HG03575 (cell line): ENCODE data around the gene ASIC5.
"Not testable (repeated sequence)": the region's sequence is repeated elsewhere in the genome, so short reads cannot be mapped to it uniquely, and the experiment has no call there.

Experiments
- ATAC-seq: cut with Tn5 transposase; IDR thresholded peaks from one replicate; pipeline ENCODE4 v1.9.1; 2021; ENCODE audit not compliant: unreplicated experiment, insufficient number of reproducible peaks, low FRiP score; ENCODE audit errors: extremely low read depth

The ASIC5 gene, protein sequence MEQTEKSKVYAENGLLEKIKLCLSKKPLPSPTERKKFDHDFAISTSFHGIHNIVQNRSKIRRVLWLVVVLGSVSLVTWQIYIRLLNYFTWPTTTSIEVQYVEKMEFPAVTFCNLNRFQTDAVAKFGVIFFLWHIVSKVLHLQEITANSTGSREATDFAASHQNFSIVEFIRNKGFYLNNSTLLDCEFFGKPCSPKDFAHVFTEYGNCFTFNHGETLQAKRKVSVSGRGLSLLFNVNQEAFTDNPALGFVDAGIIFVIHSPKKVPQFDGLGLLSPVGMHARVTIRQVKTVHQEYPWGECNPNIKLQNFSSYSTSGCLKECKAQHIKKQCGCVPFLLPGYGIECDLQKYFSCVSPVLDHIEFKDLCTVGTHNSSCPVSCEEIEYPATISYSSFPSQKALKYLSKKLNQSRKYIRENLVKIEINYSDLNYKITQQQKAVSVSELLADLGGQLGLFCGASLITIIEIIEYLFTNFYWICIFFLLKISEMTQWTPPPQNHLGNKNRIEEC

DNA sequence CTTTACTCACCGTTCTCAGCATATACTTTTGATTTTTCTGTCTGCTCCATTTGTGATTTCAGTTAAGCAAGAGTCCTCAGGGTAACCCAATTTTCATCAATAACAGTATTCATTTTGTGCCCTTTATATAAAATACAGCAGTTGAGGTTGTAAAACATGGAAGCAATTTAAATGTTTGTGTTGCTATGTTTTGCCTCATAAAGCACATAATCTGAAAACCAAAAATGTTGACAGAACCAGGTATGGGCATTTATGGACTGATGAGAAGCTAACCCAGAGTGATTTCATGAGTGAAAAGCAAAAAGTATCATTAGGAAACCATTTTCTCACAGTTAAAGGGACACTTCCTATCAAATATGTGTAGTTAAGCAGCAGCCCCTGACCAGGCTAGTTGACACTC lies at the start of gene ASIC5:
Gene ASIC5, minus strand, starts transcription at position 101 of the 400 bp plus-strand sequence. Its CDS starts 51 bp downstream, at position 50.
- no peak for ATAC-seq

DNA sequence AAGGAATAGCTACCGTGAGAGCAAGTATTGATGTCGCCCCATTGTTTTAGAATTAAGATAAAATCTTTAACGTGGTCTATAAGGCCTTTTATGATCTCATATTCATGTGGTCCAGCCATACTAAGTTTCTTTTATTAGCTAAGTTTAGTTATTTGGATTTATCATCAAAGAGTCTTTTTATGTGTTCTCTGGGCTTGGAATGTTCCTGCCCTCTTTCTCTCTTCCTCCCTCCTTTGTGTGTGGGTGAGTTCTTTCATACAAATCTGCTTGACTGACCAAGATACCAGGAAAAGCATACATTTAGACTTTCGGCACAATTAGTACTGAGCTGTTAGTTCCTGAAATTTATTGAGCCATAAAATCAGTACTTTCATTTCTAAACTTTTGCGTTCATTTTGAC lies 48.7 kb upstream of the ASIC5 start:
- ATAC-seq = no peak

DNA sequence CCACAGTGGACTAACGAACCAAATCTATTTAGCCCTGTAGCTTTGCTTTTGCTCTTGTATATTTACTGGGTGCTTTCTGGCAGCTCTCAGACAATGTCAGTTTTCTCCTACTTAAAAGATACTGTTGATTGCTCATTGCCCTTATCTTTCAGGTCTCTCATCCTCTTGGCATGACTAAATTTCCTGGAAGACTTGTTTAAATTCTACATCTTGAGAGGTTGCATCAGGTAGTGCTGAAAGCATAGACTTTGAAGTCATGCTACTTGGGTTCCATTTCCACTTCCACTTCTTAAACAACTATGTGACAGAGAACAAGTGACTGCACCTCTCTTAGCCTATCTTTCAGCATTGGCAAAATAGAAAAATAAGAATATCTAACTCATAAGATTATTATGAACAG lies 45.8 kb upstream of the ASIC5 start:
- ATAC-seq = no peak

DNA sequence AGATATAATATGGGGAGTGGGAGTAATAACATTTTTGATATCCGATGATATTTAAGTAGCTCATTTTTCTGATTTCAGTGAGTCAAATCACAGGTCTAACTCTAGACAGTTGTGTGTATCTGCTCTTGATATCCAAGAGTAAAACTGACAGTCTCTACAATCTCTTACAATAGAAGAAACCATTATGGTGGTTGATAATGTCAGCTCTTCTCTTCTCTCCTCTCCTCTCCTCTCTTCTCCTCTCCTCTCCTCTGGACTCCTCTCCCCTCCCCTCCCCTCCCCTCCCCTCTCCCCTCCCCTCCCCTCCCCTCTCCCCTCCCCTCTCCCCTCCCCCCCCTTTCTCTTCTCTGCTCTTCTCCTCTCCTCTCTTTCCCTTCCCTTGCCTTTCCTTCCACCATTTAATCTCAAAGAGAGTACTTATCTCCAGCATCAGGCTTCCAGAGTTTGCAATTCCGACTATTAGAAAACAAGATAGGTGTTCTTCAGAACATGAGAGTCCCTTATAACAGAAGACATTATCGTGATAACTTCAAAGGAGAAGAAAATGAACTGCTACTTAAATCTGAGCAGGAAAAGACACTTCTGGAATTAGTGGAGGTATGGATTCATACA lies 43.6 kb upstream of the ASIC5 start:
- ATAC-seq = no peak

DNA sequence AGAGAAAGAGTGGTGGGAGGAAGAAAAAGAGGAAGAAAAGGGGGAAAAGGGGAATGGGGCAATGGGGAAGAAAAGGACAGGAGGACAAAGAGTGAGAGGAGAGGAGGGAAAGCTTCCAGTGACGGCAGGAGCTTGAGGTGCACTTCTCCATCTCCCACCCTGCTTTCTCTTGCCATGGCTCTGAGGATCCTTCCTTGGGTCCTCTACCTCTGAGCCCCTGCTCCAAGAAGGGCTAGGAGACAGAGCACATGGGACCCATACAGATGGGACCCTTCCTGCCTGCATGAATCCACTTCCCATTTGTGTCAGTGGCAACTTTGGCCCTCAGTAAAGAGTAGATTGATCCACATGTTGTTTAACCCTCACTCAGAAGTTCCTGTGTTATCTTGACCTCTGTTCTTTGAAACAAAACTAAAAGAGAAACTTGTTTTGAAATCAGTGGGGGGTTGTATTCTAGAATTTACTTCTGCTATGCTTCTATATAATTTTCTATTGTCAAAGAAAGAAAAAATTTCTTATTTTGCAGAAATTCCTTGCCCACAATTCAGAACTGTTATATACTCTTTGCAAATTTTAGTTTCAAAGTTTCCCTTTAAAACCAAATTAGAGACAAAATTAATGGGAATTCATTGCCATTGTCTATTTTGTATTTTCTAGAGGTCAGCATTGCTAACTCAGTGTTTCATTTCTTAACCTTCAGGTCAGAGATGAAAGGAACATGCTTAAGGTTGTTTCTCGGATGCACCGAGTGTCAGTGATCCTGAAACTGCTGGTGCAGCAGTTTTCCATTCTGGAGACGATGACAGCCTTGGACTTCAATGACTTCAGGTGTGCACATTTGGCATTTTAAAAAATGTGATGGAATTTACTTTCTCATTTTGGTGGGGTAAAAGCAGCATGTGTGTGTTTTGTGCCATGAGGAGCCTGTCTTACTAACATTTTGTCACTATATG lies 42.4 kb upstream of the ASIC5 start:
- ATAC-seq = no peak

DNA sequence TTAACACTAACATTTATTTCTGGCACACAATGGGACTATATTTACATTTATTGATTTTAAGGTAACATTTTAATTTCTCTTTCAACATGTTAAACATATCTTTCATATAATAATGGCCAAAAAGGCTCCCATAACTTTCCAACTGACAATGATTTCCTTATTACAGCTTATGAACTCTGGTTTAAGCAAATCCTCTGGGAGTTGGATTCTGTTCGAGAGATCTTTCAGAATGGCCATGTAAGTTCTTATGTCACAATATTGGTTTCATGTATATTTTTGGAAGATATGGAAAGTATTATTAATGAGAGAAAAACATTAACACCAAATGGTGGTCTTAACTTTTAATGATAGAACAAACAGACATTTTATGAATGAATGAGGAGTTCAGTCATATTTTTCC lies 41.5 kb upstream of the ASIC5 start:
- no peak for ATAC-seq

DNA sequence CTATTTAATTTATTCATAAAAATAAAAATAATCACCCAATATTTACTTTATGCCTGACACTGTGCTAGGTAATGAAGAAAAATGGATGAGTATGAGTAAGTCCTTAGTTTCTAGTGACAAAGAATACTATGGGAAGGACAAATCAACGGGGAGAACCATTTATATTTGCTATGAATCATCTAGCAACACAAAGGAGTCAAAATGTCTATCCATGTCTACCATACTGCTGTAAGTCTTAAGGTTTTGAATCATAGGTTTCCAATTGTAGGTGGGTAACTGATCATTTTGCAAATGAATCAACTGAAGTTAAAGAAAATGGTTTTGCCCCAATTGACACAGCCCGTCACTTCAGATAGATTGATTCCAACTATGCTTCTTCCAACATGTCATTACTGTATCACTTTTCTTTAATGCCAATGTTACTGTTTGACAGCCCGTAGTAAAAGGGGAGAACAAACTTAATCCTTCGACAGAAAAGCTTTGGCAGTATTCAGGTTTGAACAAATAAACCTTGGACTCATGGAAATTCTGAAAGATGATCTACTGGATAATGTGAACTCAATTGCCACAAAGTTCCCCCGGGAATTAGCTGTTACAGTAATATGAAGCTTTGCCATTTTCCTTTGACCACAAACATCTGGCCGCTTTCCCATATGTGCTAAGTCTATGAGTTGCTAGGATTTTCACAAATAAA lies 40.6 kb upstream of the ASIC5 start:
- no peak for ATAC-seq

DNA sequence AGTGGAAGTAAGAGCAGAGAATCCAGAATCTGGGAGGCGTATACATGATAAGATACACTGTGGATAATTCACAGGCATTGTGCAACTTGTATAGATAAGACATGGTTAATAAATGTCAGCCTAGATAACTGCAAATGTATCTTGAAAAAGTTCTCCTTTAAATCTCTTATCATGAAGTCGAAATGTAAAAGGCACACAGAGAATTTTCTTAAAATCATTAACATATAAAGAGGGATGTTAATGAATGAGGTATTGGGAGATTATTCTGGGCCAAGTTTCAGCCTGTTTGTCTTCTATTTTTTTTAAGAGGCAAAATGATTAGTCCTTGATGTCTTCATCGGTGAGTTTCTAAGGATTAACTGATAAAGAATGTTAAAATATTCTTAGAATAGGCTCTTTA lies 38.3 kb upstream of the ASIC5 start:
- no peak for ATAC-seq

DNA sequence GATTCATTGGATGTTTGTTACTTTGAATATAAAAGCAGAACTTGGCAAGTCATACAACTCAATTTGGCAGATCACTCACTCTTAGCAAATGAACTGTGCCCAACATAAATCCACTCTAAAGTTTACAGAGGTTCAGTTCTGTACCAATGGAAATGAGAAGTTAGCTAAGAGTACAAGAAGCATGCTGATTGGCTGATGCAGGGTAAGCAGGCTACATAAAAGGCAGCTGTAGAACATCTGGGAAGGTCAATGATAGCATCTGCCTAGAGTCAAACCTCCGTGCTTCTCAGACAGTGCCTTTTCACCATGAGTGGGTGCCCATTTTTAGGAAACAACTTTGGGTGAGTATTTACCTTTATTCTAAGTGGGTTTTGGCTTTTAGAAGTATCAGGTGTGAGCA lies 37.4 kb upstream of the ASIC5 start, which contains the start of gene TDO2:
Gene TDO2, plus strand, starts transcription at position 244 of the 400 bp plus-strand sequence. Its CDS starts 63 bp downstream, at position 307.
- no peak for ATAC-seq

DNA sequence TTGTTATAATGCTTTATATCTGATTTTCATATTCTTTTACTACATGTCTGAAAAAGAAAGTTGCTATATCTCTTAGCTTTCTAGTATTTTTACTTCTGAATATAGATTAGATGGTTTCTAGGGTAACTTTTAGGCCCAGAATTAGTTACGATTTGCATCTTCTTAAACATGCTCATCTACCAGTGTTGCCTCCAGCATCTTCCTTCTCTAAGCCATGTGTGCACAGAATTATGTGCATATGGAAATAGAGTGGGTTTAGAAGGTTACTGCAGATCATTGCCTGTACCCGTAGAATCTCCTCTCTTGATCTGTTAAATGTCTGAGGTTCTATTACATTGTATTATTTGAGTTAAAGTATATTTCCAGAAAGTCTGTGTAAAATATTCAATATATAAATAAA lies 34.9 kb upstream of the ASIC5 start:
- no peak for ATAC-seq

DNA sequence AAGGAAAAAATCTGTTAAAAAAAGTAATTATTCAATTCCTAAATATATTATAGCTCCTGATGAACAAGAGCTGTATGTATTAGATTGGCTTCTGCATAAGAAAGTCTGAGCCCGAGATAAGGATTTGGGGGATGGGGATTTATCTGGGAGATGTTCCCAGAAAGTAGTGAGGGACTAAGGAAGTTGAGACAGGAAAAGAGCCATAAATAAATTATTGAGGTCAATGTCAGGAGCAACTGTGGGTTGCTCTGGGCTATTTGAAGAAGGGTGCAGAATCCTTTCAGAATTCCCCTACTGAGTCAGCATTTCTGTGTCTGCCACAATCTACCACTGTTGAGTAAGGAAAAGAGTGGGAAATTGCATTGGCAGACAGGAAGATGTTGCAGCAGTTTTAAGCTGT lies 34.3 kb upstream of the ASIC5 start:
- no peak for ATAC-seq

DNA sequence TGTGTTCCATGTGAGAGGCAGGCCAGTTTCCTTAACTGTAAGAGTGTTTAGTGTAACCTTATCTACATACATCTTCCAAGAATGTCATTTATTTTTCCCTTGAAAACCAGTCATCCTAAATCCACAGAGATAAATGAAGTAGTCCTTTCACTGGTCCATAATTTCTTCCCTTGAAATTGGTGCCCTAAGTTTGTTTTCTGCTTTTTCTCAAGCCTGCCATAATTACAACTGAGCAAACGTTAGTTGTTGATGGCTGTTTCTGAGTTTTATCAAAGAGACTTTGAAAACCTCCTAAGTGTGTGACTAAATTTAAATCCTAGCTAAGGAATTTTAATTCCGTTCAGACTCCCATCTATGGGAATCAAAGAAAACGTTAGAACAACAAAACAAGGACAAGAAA lies 33.8 kb upstream of the ASIC5 start:
- ATAC-seq = no peak

DNA sequence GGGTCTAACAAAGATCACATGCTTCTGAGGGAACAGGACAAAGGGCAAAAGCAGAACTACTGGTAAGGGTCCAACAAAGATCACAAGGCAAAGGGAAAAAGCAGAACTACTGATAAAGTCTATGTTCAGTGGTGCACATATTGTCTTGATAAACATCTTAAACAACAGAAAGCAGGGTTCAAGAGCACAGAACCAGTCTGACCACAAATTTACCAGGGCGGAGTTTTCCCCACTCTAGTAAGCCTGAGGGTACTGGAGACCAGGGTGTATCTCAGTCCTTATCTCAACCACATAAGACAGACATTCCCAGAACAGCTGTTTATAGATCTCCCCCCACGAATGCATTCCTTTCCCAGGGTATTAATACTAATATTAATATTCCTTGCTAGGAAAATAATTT lies 32.3 kb upstream of the ASIC5 start:
- ATAC-seq = not testable (repeated sequence)

DNA sequence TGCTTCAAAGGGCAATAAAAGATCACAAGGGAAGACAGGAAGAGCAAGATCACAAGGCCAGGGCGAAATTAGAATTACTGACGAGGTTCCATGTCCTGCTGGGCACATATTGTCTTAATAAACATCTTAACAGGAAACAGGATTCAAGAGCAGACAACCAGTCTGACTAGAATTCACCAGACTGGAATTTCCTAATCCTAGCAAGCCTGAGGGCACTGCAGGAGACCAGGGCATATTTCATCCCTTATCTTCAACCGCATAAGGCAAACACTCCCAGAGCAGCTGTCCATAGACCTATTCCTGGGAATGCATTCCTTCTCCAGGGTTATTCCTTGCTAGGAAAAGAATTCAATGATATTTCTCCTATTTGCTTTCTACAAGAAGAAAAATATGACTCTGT lies 25.0 kb upstream of the ASIC5 start:
- ATAC-seq = no peak

DNA sequence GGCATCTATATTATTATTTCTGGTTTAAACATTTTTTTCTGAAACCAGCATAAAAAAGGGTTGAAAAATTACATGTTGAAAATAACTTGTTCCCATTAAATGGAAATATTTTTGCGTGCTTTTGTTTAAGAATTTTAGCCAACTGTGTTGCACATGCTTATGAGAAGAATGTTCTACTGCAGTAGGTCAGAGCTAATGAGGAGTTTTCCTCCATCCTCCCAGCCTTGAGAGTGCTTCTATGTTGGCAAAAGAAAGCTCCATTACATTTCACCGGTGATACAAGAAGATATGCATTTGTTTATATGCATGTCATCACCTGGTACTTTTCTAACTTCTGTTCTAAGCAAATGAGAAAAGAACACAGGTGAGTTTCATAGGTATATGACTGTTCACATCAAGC lies 23.9 kb upstream of the ASIC5 start:
- no peak for ATAC-seq

DNA sequence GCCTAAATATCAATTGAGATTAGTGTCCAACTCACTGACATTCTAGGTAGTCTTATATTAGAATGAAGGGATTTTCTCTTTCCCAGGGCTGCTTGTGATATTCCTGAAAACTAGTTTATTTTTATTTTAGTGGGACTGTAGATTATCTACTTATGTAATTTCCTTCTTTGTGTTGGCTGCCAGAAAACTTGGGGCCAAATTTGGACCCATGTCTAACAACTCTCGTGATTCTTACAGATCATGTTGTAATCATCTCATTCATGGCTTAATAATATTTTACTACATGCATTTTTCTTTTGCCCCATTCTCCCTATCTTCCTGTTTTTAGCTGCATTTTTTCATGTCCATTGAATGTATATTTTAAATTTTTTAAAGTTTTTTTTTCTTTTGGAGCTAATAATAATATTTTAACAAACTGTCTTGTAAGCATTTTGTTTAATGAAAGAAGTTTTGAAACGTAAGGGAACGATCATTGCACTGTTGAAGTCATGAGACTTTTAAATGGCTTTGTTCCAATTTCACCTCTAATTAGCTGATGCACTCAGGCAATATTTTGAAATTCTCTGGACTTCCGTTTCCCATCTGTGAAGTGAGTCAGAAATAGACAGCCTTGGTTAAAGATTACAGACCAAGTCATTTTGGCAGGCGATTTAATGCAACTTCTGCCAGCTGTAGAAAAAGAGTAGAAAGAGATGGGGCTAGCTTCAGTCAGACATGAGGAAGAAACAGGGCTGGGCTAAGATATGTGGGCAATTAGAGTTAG lies 23.1 kb upstream of the ASIC5 start:
- no peak for ATAC-seq

DNA sequence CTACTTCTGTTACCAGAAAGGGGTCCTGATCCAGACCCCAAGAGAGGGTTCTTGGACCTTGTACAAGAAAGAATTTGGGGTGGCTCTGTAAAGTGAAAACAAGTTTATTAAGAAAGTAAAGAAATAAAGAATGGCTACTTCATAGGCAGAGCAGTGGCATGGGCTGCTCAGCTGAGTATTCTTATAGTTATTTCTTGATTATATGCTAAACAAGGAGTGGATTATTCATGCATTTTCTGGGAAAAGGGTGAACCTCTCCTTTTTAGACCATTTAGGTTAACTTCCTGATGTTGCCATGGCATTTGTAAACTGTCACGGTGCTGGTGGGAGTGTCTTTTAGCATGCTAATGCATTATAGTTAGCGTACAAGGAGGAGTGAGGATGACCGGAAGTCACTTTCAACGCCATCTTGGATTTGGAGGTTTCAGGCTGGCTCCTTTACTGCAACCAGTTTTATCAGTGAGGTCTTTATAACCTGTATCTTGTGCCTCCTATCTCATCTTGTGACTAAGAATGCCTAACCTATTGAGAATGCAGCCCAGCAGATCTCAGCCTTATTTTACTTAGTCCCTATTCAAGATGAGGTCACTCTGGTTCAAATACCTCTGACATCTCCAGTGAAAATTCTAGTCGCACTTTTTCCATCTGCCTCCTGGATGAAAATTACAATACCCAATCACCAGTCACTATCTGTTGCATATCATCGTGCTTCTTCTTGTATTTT lies 21.9 kb upstream of the ASIC5 start:
- no peak for ATAC-seq

DNA sequence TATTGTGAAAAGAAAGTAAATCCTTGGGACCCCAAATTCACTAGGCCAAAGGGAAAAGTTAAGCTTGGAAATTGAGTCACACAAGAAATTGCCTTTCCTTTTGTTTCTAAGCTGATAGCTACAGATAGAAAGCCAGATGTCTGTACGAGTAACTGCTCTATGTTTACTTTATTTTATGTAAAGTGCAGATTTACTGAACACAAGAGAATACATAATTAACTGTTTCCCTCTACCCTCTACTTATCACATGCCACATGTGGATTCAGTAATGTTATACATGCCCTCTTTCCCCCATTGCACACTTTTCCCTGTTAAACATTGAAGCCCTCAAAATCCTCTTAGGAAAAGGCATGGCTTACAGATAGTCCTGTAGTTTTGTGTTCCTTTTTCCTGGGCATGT lies 21.0 kb upstream of the ASIC5 start:
- ATAC-seq = no peak
